Measurements from ENCODE around the gene KIF2B.
"Not testable (repeated sequence)": the region's sequence is repeated elsewhere in the genome, so short reads cannot be mapped to it uniquely, and the experiment has no call there.

The KIF2B gene

GRCh38 chr17:53822764-53823163 is at the start of gene KIF2B:
TSS of gene KIF2B (plus strand) at chr17:53822927. CDS start at chr17:53823034, 107 bp downstream.
- no peak for DNase-seq

DNA sequence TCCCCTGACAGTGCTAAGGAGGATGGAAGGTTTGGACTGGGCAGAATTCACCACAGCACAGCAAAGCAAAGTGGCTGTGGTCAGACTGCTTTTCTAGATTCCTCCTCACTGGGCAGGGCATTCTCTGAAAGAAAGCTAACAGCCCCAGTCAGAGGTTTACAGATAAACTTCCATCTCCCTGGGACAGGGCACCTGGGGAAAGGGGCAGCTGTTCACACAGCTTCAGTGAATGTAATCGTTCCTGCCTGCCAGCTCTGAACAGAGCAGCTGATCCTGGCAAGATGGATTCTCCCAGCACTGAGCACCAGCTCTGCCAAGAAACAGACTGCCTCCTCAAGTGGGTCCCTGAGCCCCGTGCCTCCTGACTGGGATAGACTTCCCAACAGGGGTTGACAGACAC is 42.4 kb upstream of the KIF2B start:
- DNase-seq = no peak

DNA sequence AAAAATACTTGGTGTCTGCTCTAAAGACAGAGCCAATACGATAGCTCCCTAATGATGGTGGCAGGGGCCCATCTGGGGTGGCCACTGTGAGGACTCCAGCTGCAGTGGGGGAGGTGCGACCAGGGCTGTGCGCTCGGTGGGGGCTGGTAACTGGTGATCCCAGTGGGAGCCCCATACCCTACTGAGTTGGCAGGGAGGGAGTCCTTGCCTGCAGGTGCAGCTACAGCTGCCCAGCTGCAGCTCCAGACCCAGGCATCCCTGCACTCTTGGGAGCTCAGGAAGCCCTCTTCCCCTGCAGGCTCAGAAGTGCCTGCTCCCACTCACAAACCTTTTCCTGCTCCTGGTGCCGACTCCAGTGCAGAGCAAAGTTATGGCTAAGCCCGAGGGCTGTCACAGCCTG is 31.2 kb upstream of the KIF2B start:
- DNase-seq = no peak

DNA sequence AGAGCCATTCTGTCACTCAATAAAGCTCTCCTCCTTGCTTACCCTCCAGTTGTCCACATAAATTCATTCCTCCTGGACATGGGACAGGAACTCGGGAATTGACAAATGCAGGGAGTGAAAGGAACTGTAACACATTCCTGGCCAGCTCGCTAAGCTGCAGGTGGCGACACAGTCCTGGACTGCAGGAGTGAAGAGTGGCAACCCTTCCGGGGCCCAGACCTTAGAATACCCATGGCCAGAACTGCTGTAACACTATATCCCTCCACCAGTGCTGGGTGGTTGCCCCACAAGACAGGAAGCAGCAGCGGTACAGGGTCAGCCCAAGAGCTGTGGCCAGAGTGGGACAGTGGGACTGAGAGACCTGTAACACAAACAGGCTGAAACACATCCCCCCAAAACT is 30.3 kb upstream of the KIF2B start:
- no peak for DNase-seq

DNA sequence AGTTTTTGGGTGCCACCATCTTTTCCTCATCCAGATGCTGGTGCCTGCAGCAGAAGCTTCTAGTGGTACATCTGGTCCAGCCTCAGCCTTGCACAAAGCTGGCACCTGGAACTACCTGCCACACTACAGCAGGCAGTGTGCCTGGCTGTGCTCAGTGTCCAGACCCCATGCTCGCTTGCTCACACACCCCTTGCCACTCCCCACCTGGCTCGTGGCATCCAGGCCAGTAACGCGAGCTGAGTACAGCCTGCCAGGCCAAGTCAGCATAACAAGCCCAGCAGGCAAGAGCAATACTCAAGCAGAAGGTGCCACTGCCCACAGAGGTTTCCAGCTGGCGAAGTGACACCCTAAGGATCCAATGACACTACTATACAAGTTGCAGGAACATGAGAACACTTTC is 29.7 kb upstream of the KIF2B start:
- no peak for DNase-seq

GRCh38 chr17:53794875-53795274 is 27.9 kb upstream of the KIF2B start:
- no peak for DNase-seq

DNA sequence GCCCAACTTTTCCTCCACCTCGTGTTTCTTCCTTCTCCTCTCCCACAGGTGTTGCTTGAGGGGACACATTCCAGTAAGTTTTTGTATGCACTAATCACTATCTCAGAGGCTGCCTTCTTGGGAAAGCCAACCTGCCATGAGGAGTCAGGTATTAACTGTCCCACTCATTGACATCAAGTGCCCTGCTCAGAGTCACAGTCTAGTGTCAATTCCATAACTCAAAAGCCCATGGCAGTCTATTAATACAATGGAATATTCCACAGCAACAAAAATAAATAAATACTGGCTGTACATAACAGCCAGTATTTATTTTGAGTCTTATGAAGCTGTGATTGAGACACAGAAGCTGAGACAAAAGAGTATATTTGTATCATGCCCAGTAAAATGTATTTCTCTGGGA is 26.1 kb upstream of the KIF2B start:
- DNase-seq = no peak

DNA sequence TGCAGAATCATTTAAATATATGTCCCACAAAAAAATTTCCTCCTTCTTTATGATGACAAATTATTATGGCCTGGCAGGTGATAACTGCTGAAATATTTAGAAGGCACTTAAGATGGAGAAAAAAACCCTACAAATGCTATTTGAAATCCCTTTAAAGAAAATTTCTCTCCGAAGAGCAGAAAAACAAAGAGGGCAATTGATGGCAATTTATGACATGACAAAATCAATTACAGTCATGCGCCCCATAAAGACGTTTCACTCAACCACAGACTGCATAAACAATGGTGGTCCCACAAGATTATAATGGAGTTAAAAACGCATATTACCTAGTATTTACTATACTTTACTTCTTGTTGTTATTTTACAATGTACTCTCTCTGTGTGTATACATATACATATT is 25.2 kb upstream of the KIF2B start:
- DNase-seq = no peak

DNA sequence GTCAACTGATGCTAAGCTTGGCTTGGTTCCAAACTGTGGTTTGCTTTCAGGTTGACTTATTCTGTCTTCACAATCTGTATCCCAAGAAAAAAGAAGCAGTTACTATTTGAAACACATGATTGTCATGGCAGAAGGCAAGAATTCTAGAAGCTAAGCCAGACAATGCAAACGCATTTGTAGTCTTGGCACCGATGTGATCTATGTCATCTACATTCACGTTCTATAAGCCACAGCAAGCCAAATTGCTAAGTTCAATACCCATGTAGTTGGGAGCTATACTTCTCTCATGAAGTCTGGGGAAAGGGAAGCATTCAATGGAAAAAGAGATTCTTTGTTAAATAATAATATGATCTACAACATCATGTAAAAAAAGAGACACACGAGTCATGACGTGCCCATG is 18.3 kb upstream of the KIF2B start:
- DNase-seq = no peak

DNA sequence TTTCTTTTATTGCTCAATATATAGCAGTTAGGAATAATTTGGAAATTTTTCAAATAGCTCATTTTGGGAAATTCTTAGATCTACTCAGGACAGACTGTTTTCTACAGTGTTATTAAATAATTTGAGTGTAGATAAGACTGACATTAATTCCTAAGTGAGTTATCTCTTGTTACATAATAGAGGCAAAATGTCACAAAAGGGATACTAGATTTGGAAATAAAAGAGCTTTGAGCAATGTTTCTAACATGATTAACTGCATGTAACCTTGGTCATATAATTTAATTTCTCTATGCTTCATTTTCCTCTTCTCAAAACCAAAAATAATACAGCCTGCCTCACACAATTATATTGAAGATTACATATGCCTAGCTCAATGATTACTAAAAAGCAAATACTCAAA is 16.3 kb upstream of the KIF2B start:
- DNase-seq = no peak

GRCh38 chr17:53807286-53807685 is 15.4 kb upstream of the KIF2B start:
- DNase-seq = no peak

DNA sequence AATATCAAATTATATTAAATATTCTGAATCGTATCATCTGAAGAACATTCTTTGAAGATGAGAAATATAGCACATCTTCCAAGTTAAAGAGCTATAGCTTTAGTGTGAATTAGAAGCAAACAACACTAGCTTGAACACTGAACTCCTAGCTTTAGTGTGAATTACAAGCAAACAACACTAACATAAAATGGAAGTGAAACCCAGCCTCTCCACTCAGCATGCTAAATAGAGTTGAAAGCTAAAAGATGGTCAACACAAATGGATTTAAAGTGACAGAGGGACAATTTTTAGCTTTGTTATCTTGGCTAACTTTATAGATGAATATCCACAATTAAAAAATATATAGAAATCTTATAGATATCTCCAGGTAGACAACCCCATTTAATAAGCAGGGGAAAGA is 4.5 kb upstream of the KIF2B start:
- no peak for DNase-seq

GRCh38 chr17:53818929-53819328 is 3.8 kb upstream of the KIF2B start:
- DNase-seq = no peak

GRCh38 chr17:53819956-53820355 is 2.8 kb upstream of the KIF2B start:
- DNase-seq = no peak

- DNase-seq = no peak
Observed at GRCh38 chr17:53823341-53824050, 769 bp downstream of the KIF2B start.

DNA sequence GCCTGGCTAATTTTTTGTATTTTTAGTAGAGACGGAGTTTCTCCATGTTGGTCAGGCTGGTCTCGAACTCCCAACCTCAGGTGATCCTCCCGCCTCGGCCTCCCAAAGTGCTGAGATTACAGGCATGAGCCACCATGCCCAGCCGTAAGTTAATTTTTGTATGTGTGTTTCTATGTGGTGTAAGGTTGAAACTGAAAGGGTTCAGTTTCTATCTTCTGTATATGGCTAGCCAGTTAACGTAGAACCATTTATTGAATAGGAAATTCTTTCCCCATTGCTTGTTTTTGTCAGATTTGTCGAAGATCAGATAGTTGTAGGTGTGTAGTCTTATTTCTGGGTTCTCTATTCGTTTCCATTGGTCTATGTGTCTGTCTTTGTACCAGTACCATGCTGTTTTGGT is 12.0 kb downstream of the KIF2B start:
- not testable (repeated sequence) for DNase-seq

GRCh38 chr17:53837131-53837530 is 14.4 kb downstream of the KIF2B start:
- DNase-seq = no peak

DNA sequence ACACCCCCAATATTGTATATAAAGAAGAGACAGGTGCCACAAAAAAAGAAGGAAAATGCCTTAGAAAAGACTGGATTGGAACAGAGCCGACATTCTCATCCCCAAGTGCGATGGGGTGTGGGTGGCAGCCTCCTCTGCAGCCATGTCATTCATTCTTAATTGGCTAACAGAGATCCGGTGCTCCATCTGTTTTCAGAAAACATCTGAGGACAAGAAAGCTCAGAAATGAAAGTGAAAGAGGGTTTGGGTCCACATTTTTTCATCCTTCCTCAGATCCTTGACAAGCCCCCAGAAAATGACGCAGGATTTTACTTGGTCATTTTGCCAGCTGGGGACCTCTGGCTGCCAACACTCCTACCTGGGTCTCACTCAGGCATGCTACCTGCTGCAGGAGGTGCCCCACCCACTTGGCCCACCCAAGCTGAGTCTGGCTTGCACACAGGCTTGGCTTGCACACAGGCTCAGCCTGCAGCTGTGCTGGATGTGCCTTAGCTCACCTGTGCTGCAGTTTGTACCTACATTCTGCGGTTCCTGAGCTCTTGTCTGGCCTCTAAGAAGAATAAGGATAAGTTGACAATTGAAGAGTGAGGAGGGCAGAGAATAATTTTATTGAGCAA is 21.9 kb downstream of the KIF2B start:
- no peak for DNase-seq

DNA sequence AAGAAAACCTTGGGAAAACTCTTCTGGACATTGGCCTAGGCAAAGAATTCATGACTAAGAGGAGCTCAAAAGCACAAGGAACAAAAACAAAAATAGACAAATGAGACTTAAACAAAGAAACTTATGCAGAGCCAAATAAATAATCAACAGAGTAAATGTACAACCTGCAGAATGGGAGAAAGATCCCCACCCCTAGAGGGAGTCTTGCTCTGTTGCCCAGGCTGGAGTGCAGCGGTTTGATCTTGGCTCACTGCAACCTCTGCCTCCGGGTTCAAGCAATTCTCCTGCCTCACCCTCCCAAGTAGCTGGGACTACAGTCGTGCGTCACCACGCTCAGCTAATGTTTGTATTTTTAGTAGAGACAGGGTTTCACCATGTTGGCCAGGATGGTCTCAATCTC is 48.4 kb downstream of the KIF2B start:
- not testable (repeated sequence) for DNase-seq

Data from NCI-H226 (cell line).